ENCODE results near the gene ELOB.
"Not testable (repeated sequence)": the region's sequence is repeated elsewhere in the genome, so short reads cannot be mapped to it uniquely, and the experiment has no call there.

Gene ELOB

GRCh38 chr16:2737238-2737605, 39.9 kb downstream of the ELOB start:
- peak in 3 of 10 donors; percentile 1 to 46 (median 44) for DNase-seq
- intact Hi-C loops (cut with DNase I), result no loop called here

- DNase-seq, result peak in 3 of 10 donors; percentile 5 to 62 (median 14)
- intact Hi-C loops (cut with DNase I), result no loop called here
Measured at GRCh38 chr16:2736476-2737237, 40.4 kb downstream of the ELOB start.

- intact Hi-C loops (cut with DNase I), result no loop called here
- peak in 2 of 10 donors; percentile 4 to 33 for DNase-seq
Measured at GRCh38 chr16:2734844-2735515, 42.1 kb downstream of the ELOB start.

GRCh38 chr16:2728034-2728433, 49.0 kb downstream of the ELOB start:
- intact Hi-C loops (cut with DNase I), result no loop called here
- DNase-seq, result no peak

- intact Hi-C loops (cut with DNase I), result no loop called here
- no peak for DNase-seq
Measured at GRCh38 chr16:2726923-2727322, 50.2 kb downstream of the ELOB start.

GRCh38 chr16:2724816-2725348, 52.2 kb downstream of the ELOB start:
- peak in 1 of 10 donors; percentile 63 for DNase-seq
- intact Hi-C loops (cut with DNase I), result loop anchor here (5.0 kb wide), 1 partner anchor 53 kb away; no protein-coding TSS in a partner anchor

- intact Hi-C loops (cut with DNase I), result loop anchor here (5.0 kb wide), 1 partner anchor 52 kb away; no protein-coding TSS in a partner anchor
- no peak for DNase-seq
Measured at GRCh38 chr16:2724088-2724676, 52.9 kb downstream of the ELOB start.

- intact Hi-C loops (cut with DNase I), result loop anchor here (5.0 kb wide), 1 partner anchor 49 kb away; no protein-coding TSS in a partner anchor
- not testable (repeated sequence) for DNase-seq
Measured at GRCh38 chr16:2721634-2722173, 55.4 kb downstream of the ELOB start.

All from posterior cingulate gyrus (tissue), 11 donors.